ENCODE measurements around the gene CLEC18B.
A peak's percentile ranks its signal among the peaks of the same experiment; 100 is the strongest.
"Not testable (repeated sequence)": the region's sequence is repeated elsewhere in the genome, so short reads cannot be mapped to it uniquely, and the experiment has no call there.

The CLEC18B gene

GRCh38 chr16:74443624-74444346, 22.5 kb upstream of the CLEC18B start:
- not testable (repeated sequence) for DNase-seq

GRCh38 chr16:74439685-74440084, 18.4 kb upstream of the CLEC18B start:
- peak; percentile 21 for DNase-seq

DNA sequence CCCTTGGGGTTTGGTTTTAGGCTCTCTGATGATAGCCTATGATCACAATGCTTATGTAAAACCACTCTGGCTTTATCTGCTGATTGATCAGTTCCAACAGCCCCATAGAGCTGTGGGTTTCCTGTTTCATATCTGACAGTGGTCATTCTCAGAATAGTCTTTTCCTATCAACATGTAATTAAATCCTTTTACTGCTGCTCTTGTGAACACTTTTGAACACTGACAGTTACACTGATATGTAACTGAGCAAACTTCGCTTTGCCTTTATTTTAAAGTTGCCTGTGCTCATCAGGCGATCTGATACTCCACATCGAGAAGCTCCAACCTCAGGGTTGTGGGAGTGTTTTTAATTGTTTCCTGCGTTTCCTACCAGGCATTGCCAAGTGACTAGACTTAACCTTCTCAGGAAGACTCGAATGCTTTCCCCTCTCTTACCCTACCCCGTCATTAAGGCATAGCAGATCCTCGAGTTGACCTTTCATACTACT, 17.3 kb upstream of the CLEC18B start:
- DNase-seq = peak; percentile 40

DNA sequence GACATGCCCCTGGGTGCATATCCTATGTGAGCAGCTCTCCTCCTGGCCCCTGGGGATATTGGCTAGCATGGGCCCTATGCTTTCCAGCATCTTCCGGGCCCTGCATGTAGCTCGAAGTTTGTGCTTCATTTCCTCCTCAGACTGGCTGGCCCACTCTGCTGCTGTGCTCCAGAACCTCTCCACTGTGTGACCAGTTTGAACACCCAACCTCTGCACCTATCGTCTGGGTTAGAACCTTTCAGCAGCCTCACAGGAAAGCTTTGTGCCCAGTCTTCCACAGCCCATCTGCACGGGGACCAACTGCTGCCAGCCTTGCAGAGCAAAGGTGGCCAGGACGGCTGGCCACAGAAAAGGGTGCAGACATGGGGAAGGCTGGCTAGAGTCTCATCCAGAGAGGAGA, 10.2 kb upstream of the CLEC18B start:
- DNase-seq = no peak

GRCh38 chr16:74430036-74430712, 8.9 kb upstream of the CLEC18B start:
- peak; percentile 43 for DNase-seq

- not testable (repeated sequence) for DNase-seq
Measured at GRCh38 chr16:74428493-74428892, 7.2 kb upstream of the CLEC18B start.

DNA sequence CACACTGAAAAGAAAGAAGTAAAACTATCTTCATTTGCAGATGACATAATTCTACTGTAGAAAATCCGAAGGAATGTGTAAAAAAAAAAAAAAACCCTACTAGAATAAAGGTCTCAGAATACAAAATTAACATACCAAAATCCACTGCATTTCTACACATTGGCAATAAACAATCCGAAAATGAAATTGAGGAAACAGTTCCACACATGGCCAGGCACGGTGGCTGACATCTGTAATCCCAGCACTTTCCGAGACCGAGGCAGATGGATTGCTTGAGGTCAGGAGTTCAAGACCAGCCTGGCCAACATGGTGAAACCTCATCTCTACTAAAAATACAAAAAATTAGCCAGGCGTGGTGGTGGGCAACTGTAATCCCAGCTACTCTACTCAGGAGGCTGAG, 4.5 kb upstream of the CLEC18B start:
- peak; percentile 80 for DNase-seq

- DNase-seq = not testable (repeated sequence)
Measured at GRCh38 chr16:74423721-74424120, 2.4 kb upstream of the CLEC18B start.

GRCh38 chr16:74422086-74422485, 808 bp upstream of the CLEC18B start:
- not testable (repeated sequence) for DNase-seq

DNA sequence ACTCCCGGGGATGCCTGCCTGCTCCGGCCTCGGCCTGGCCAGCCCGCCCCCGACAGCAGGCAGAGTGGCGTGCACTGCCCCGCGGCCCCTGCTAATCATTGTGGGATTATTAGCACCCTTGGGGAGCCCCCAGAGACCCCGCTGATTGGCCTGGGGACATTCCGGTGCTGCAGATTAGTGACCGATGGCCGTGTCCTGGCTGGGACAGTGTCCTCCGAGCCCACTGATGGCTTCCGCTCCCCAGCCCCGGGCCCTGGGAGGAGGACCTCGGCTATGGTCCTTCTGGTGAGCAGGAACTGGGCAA, 156 bp upstream of the CLEC18B start:
- not testable (repeated sequence) for DNase-seq

DNA sequence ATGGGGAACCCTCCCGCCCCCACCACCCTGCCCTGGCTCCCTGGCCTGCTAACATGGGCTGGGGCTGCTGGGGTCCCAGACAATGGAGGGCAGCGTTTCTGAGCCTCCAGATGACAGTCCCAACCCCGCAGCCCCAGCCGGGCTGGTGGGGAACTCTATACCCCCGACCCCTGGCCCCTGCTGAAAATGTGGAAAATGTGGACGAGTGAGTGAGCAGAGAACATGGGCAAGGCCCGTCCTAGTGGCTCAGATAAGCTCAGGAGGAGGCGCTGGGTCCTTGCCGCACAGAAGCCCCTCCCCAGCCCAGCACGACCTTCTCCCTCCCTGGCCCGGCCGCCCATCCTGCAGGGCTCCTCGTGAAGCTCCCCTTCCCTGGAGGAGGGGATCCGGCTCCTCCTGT, 1.5 kb downstream of the CLEC18B start:
- not testable (repeated sequence) for DNase-seq

DNA sequence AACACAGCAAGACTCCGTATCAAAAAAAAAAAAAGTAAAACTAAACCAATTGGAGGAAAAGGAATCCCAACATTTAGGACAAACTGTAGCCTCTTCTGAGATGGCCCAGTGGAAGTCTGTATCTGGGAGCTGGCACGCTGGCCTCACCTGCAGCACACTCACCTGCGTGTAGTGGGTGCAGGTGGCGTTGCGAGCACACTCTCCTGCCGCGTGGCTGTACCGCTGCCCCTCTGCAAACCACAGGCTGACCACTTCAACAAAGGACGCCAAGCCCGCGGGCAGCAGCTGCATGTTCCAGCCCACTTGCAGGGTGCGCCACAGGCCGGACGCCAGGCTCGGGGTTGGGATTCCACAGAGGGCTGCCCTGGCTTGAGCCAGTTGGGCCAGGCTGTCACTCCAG, 3.4 kb downstream of the CLEC18B start:
- not testable (repeated sequence) for DNase-seq

GRCh38 chr16:74413920-74414319, 7.4 kb downstream of the CLEC18B start:
- not testable (repeated sequence) for DNase-seq

GRCh38 chr16:74413485-74413884, 7.8 kb downstream of the CLEC18B start:
- not testable (repeated sequence) for DNase-seq

GRCh38 chr16:74412775-74413390, 8.4 kb downstream of the CLEC18B start:
- DNase-seq = not testable (repeated sequence)

DNA sequence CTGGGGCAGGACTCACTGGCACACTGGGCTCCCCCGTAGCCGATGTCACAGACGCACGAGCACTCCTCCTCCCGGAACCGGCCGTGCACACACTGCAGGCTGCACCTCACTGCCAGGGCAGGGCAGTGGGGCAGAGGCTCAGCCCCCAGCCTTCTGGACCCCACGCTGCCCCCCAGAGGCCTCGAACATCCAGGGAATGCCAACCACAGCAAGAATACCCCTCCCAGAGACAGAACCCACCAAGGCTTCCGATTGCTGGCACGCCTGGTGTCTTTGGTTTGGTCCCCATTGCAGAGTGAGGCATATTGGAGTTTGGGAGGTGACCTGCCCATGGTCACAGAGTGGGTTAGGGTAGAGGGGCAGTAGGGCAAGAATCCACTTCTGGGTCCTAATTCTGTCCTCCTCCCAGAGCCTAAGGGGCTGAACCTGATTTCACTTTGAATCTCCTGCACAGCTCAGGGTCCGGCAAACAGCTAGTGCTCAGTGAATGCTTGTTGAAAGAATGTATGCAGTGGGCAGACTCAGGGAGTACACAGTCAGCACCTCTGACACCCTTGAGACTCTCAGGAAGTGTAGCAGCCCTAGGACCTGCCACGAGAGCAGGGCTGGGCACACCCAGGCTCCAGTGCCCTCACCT, 9.0 kb downstream of the CLEC18B start:
- not testable (repeated sequence) for DNase-seq

- not testable (repeated sequence) for DNase-seq
Measured at GRCh38 chr16:74410981-74411380, 10.3 kb downstream of the CLEC18B start.

GRCh38 chr16:74410057-74410957, 11.0 kb downstream of the CLEC18B start:
- DNase-seq = not testable (repeated sequence)

GRCh38 chr16:74409185-74409981, 11.9 kb downstream of the CLEC18B start:
- DNase-seq = not testable (repeated sequence)

GRCh38 chr16:74407362-74407705, 13.9 kb downstream of the CLEC18B start:
- DNase-seq = not testable (repeated sequence)

- not testable (repeated sequence) for DNase-seq
Measured at GRCh38 chr16:74406600-74407361, 14.5 kb downstream of the CLEC18B start.

Data from MV-4-11 (cell line).